CD8-positive, alpha-beta memory T cell (primary cell): ENCODE data around the gene C9orf40. TPM values are rescaled to one million over a fixed set of nuclear protein-coding genes. Genes with fewer than 3 reads are reported as not detected.

Experiments
- CTCF ChIA-PET: fragments of 350-600 bp; sonication (Branson Sonifier 250); formaldehyde crosslinking; loops from one replicate; lab custom pipeline; 2021; ENCODE audit warnings: antibody characterized with exemption; lab: Charles Lee
- POLR2A ChIA-PET: fragments of 350-600 bp; sonication (Branson Sonifier 250); formaldehyde crosslinking; loops from one replicate; lab custom pipeline; 2021; ENCODE audit warnings: antibody characterized with exemption; lab: Charles Lee
- DNase-seq, 5 donors: peaks; one replicate each; pipeline versions ENCODE4 v3.0.0 to v3.0.0-alpha.2; 2020 to 2022; ENCODE audit warnings: mixed read lengths in 1 of 5
- H3K27ac ChIP-seq: one replicate; pipeline ENCODE4 v1.7.0; 2013; ENCODE audit warnings: low read depth, mild to moderate bottlenecking, low read length, moderate library complexity
- H3K27me3 ChIP-seq: 2 replicates; pipeline ENCODE4 v1.7.0; 2013; ENCODE audit warnings: low read length, mild to moderate bottlenecking; ENCODE audit not compliant: insufficient read depth, poor library complexity, severe bottlenecking
- H3K36me3 ChIP-seq: 2 replicates; pipeline ENCODE4 v1.7.0; 2013; ENCODE audit warnings: mild to moderate bottlenecking, low read length, moderate library complexity; ENCODE audit not compliant: insufficient read depth
- H3K4me1 ChIP-seq: 2 replicates; pipeline ENCODE4 v1.7.0; 2013; ENCODE audit warnings: mild to moderate bottlenecking, low read length, moderate library complexity; ENCODE audit not compliant: insufficient read depth
- H3K4me3 ChIP-seq: 2 replicates; pipeline ENCODE4 v1.7.0; 2013; ENCODE audit warnings: mild to moderate bottlenecking, low read length
- H3K9me3 ChIP-seq: 2 replicates; pipeline ENCODE4 v1.7.0; 2013; ENCODE audit warnings: mild to moderate bottlenecking, low read length
- H3K27ac Mint-ChIP-seq, 8 donors: one replicate each; pipeline ENCODE4 v1.8.0; 2020 to 2021; ENCODE audit warnings: mixed read lengths in 8 of 8, mild to moderate bottlenecking in 6 of 8, inconsistent platforms in 3 of 8, moderate library complexity in 3 of 8
- H3K27me3 Mint-ChIP-seq, 2 donors: one replicate each; pipeline ENCODE4 v1.8.0; 2020 to 2021; ENCODE audit warnings: mixed read lengths in 2 of 2, mild to moderate bottlenecking in 1 of 2, moderate library complexity in 1 of 2
- H3K36me3 Mint-ChIP-seq, 3 donors: one replicate each; pipeline ENCODE4 v1.8.0; 2020 to 2021; ENCODE audit warnings: mixed read lengths in 3 of 3, inconsistent platforms in 1 of 3, mild to moderate bottlenecking in 1 of 3
- H3K4me1 Mint-ChIP-seq, 3 donors: one replicate each; pipeline ENCODE4 v1.8.0; 2020 to 2021; ENCODE audit warnings: mixed read lengths in 3 of 3, inconsistent platforms in 1 of 3, mild to moderate bottlenecking in 1 of 3
- H3K4me3 Mint-ChIP-seq, 7 donors: one replicate each; pipeline ENCODE4 v1.8.0; 2020 to 2021; ENCODE audit warnings: mixed read lengths in 7 of 7, mild to moderate bottlenecking in 6 of 7, moderate library complexity in 4 of 7, inconsistent platforms in 2 of 7
- H3K9me3 Mint-ChIP-seq, 5 donors: one replicate each; pipeline ENCODE4 v1.8.0; 2020 to 2022; ENCODE audit warnings: mixed read lengths in 5 of 5, mild to moderate bottlenecking in 3 of 5, moderate library complexity in 2 of 5, inconsistent platforms in 1 of 5
- polyA plus RNA-seq: library from polyadenylated mRNA; unstranded; fragments of 300-500 nt; fragmentation: Illumina TruSeq; gene quantifications from one replicate; pipeline ENCODE4 v1.2.3, GENCODE V29; 2021
- total RNA-seq, 2 experiments: library from RNA; stranded (reverse); gene quantifications; one replicate each; pipeline ENCODE4 v1.2.3, GENCODE V29; 2021

The C9orf40 gene
- total and polyA plus RNA-seq, 3 experiments from 2014 or later: 4.0 to 22.0 (median 21.4) TPM

GRCh38 chr9:74935008-74935407 is 17.7 kb downstream of the C9orf40 start:
- no peak overlapping the region for H3K4me3 ChIP-seq
- no peaks in the 10 kb centered on the region for H3K9me3 ChIP-seq
- H3K27me3 ChIP-seq: no peaks in the 10 kb centered on the region
- Mint-ChIP-seq H3K36me3 (peaks cover 0 to 8% (median 0%) of the 10 kb centered on the region in 3 donors), H3K27ac (no peak overlapping the region), H3K4me1 (no peaks in the 10 kb centered on the region), H3K27me3 (peaks cover 10 to 14% of the 10 kb centered on the region in 2 donors), H3K9me3 (peaks cover 2 to 8% (median 5%) of the 10 kb centered on the region in 5 donors), H3K4me3 (no peak overlapping the region)
- ChIA-PET POLR2A (no interaction called here), CTCF (no interaction called here)
- H3K4me1 ChIP-seq: no peaks in the 10 kb centered on the region
- H3K36me3 ChIP-seq: no peaks in the 10 kb centered on the region
- DNase-seq: no peak
- H3K27ac ChIP-seq: no peak overlapping the region

DNA sequence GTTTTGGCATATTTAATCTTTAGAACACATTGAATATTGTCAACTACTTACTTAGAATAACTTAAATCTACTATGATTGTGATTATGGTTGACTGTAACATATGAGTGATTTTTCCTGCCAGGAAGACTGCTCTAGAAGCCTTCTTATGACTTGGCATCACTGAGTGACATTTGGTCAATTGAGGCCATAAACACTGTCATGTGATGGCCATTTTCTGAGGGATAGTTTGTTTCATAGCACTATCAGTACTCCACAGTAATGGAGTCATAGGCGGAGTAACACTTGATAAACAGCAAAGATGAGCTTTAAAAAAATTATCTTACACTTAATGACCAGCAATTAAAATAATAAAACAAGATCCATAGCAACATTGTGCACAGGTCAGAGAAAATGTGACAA is 31.0 kb downstream of the C9orf40 start:
- no peak overlapping the region for H3K4me3 ChIP-seq
- no peak overlapping the region for H3K4me3 Mint-ChIP-seq
- H3K27me3 ChIP-seq: no peaks in the 10 kb centered on the region
- no peaks in the 10 kb centered on the region for H3K36me3 Mint-ChIP-seq
- peaks cover under 1 to 4% of the 10 kb centered on the region in 2 donors for H3K27me3 Mint-ChIP-seq
- H3K4me1 ChIP-seq: no peaks in the 10 kb centered on the region
- ChIA-PET POLR2A (no interaction called here), CTCF (no interaction called here)
- H3K27ac ChIP-seq: no peak overlapping the region
- no peak overlapping the region for H3K27ac Mint-ChIP-seq
- no peaks in the 10 kb centered on the region for H3K9me3 Mint-ChIP-seq
- no peaks in the 10 kb centered on the region for H3K36me3 ChIP-seq
- H3K9me3 ChIP-seq: no peaks in the 10 kb centered on the region
- H3K4me1 Mint-ChIP-seq: no peaks in the 10 kb centered on the region
- no peak for DNase-seq

DNA sequence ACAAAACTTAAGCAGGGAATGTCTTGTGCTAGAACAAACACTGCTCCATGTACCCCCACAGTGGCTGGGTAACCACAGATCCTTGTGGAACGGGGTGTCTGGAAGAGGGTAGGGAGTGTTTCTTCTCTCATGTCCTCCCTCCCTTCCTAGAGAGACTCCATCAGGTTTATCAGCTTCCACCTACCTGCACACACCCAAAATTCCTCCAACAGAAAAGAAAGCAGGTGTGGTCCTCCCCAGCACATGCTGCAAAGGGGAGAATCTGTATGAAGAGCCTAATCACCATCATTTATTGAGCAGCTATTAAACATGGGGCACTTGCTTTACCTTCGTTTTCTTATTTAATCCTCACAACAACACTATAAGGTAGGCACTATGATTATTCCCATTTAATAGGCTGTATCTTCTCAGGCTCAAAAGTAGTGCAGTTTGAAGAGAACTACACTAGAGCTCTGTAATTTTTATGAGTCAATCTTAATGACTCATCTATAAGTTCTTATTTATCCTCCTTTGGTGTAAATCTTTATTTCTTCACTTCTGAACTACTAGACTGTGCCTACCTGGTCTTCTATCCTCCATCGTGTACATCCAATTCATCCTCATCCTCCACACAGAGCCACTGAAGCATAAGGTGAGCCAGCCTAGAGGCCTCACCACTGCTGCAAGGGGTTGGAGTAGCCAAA is 31.6 kb downstream of the C9orf40 start:
- Histone ChIP-seq H3K4me3 (no peak overlapping the region), H3K27me3 (no peaks in the 10 kb centered on the region), H3K4me1 (no peaks in the 10 kb centered on the region), H3K27ac (no peak overlapping the region), H3K36me3 (no peaks in the 10 kb centered on the region), H3K9me3 (no peaks in the 10 kb centered on the region)
- ChIA-PET POLR2A (no interaction called here), CTCF (no interaction called here)
- Mint-ChIP-seq H3K27me3 (peaks cover 0 to 4% of the 10 kb centered on the region in 2 donors), H3K36me3 (no peaks in the 10 kb centered on the region), H3K9me3 (no peaks in the 10 kb centered on the region), H3K27ac (no peak overlapping the region), H3K4me1 (no peaks in the 10 kb centered on the region), H3K4me3 (no peak overlapping the region)
- DNase-seq: no peak

GRCh38 chr9:74910036-74910435 is 42.7 kb downstream of the C9orf40 start:
- H3K4me1 ChIP-seq: no peaks in the 10 kb centered on the region
- CTCF ChIA-PET: no interaction called here
- DNase-seq: no peak
- POLR2A ChIA-PET: no interaction called here
- peaks cover 0 to 13% (median 0%) of the 10 kb centered on the region in 3 donors for H3K36me3 Mint-ChIP-seq
- peaks cover 6% of the 10 kb centered on the region for H3K9me3 ChIP-seq
- peaks cover 22 to 43% of the 10 kb centered on the region in 2 donors for H3K27me3 Mint-ChIP-seq
- H3K27me3 ChIP-seq: no peaks in the 10 kb centered on the region
- H3K4me1 Mint-ChIP-seq: no peaks in the 10 kb centered on the region
- H3K9me3 Mint-ChIP-seq: peaks cover 10 to 16% (median 13%) of the 10 kb centered on the region in 5 donors
- H3K4me3 Mint-ChIP-seq: no peak overlapping the region
- no peaks in the 10 kb centered on the region for H3K36me3 ChIP-seq
- no peak overlapping the region for H3K27ac Mint-ChIP-seq
- no peak overlapping the region for H3K4me3 ChIP-seq
- H3K27ac ChIP-seq: no peak overlapping the region

DNA sequence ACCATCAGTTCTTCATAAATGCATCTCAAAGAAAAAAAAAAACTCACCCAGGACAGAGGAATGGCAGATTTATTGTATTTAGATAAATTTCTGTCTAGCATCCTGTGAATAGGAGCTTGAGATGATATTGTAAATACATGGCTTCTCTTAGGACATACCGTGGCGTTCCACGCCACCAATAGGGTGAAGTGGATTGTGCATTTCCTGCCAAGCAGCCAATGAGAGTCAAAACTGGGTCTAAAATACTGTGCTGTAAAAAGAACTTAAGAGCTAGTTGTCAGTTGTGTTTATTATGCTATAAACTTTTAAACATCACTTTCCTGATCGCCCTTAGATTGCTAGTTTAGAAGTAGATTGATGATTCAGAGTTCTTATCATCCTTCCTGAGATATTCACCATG is 44.0 kb downstream of the C9orf40 start:
- ChIA-PET CTCF (interaction anchor here (0.5 kb wide), 1 partner anchor 71 kb away, joined by 3 read pairs; no protein-coding TSS in a partner anchor), POLR2A (no interaction called here)
- no peaks in the 10 kb centered on the region for H3K4me1 Mint-ChIP-seq
- no peak overlapping the region for H3K4me3 ChIP-seq
- H3K27ac ChIP-seq: no peak overlapping the region
- DNase-seq: no peak
- no peaks in the 10 kb centered on the region for H3K4me1 ChIP-seq
- H3K27me3 ChIP-seq: no peaks in the 10 kb centered on the region
- peaks cover 10 to 16% (median 13%) of the 10 kb centered on the region in 5 donors for H3K9me3 Mint-ChIP-seq
- peaks cover 26 to 49% of the 10 kb centered on the region in 2 donors for H3K27me3 Mint-ChIP-seq
- no peak overlapping the region for H3K27ac Mint-ChIP-seq
- H3K36me3 Mint-ChIP-seq: peaks cover 0 to 13% (median 0%) of the 10 kb centered on the region in 3 donors
- peaks cover 6% of the 10 kb centered on the region for H3K9me3 ChIP-seq
- H3K4me3 Mint-ChIP-seq: no peak overlapping the region
- H3K36me3 ChIP-seq: no peaks in the 10 kb centered on the region

GRCh38 chr9:74907085-74907484 is 45.6 kb downstream of the C9orf40 start:
- no peak overlapping the region for H3K27ac ChIP-seq
- no peaks in the 10 kb centered on the region for H3K4me1 Mint-ChIP-seq
- peaks cover 0 to 11% (median 0%) of the 10 kb centered on the region in 3 donors for H3K36me3 Mint-ChIP-seq
- H3K9me3 ChIP-seq: peaks cover 5% of the 10 kb centered on the region
- H3K9me3 Mint-ChIP-seq: peaks cover 6 to 15% (median 10%) of the 10 kb centered on the region in 5 donors
- ChIA-PET POLR2A (no interaction called here), CTCF (no interaction called here)
- H3K4me1 ChIP-seq: no peaks in the 10 kb centered on the region
- H3K4me3 Mint-ChIP-seq: no peak overlapping the region
- no peak overlapping the region for H3K4me3 ChIP-seq
- no peaks in the 10 kb centered on the region for H3K27me3 ChIP-seq
- no peak for DNase-seq
- no peak overlapping the region for H3K27ac Mint-ChIP-seq
- peaks cover 23 to 49% of the 10 kb centered on the region in 2 donors for H3K27me3 Mint-ChIP-seq
- H3K36me3 ChIP-seq: no peaks in the 10 kb centered on the region

DNA sequence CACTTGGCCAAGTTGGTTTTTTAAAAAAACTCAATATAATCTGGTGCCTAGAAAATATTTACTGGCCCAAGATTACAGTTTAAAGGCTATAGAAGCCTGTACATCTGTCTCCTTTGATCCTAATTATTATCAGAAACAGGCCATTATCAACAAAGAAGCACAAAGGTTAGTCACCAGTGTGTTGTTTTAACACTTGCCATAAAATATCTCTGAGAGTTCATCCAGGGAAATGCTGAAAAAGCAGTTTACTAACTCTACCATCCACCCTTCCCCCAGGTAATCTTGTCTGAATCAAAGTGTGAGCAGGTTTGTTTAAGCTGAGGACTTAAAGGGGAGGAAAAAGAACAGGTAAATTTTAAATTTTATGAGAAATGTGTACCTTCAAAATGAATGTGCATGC is 51.7 kb downstream of the C9orf40 start:
- CTCF ChIA-PET: no interaction called here
- Mint-ChIP-seq H3K4me1 (no peaks in the 10 kb centered on the region), H3K9me3 (no peaks in the 10 kb centered on the region), H3K27ac (no peak overlapping the region), H3K36me3 (no peaks in the 10 kb centered on the region), H3K4me3 (no peak overlapping the region), H3K27me3 (peaks cover 13 to 23% of the 10 kb centered on the region in 2 donors)
- Histone ChIP-seq H3K4me1 (no peaks in the 10 kb centered on the region), H3K9me3 (no peaks in the 10 kb centered on the region), H3K27me3 (peaks cover 3% of the 10 kb centered on the region), H3K36me3 (no peaks in the 10 kb centered on the region), H3K4me3 (no peak overlapping the region), H3K27ac (no peak overlapping the region)
- POLR2A ChIA-PET: no interaction called here
- DNase-seq: no peak
